ENCODE measurements around the gene CBX5.

CBX5 gene

GRCh38 chr12:54221402-54221984 is 58.4 kb downstream of the CBX5 start:
- no peak for DNase-seq

- no peak for DNase-seq
Observed at GRCh38 chr12:54220567-54220966, 59.4 kb downstream of the CBX5 start.

GRCh38 chr12:54220092-54220557 is 59.8 kb downstream of the CBX5 start:
- peak; percentile 28 to 54 for DNase-seq

GRCh38 chr12:54217774-54218241 is 62.1 kb downstream of the CBX5 start:
- no peak for DNase-seq

GRCh38 chr12:54216797-54217661 is 62.9 kb downstream of the CBX5 start:
- DNase-seq = peak; percentile 71 to 77

- no peak for DNase-seq
Observed at GRCh38 chr12:54215989-54216796, 63.7 kb downstream of the CBX5 start.

- DNase-seq = peak; percentile 85 to 87
Observed at GRCh38 chr12:54214553-54215406, 65.1 kb downstream of the CBX5 start.

- no peak for DNase-seq
Observed at GRCh38 chr12:54213079-54213478, 66.8 kb downstream of the CBX5 start.

GRCh38 chr12:54211920-54212319 is 68.0 kb downstream of the CBX5 start:
- no peak for DNase-seq

- no peak for DNase-seq
Observed at GRCh38 chr12:54210400-54210790, 69.5 kb downstream of the CBX5 start.

- no peak for DNase-seq
Observed at GRCh38 chr12:54208591-54208990, 71.3 kb downstream of the CBX5 start.

GRCh38 chr12:54207539-54208294 is 72.2 kb downstream of the CBX5 start:
- peak; percentile 35 to 41 for DNase-seq

- DNase-seq = no peak
Observed at GRCh38 chr12:54206791-54207190, 73.1 kb downstream of the CBX5 start.

- DNase-seq = no peak
Observed at GRCh38 chr12:54204316-54204715, 75.6 kb downstream of the CBX5 start.

- DNase-seq = peak; percentile 34 to 46
Observed at GRCh38 chr12:54201001-54201794, 78.7 kb downstream of the CBX5 start.

- no peak for DNase-seq
Observed at GRCh38 chr12:54200412-54200811, 79.5 kb downstream of the CBX5 start.

- DNase-seq = no peak
Observed at GRCh38 chr12:54199917-54200316, 80.0 kb downstream of the CBX5 start.

- DNase-seq = no peak
Observed at GRCh38 chr12:54199034-54199433, 80.9 kb downstream of the CBX5 start.

GRCh38 chr12:54197431-54197909 is 82.5 kb downstream of the CBX5 start:
- no peak for DNase-seq

- no peak for DNase-seq
Observed at GRCh38 chr12:54197010-54197409, 82.9 kb downstream of the CBX5 start.

- peak; percentile 74 to 75 for DNase-seq
Observed at GRCh38 chr12:54196396-54196795, 83.5 kb downstream of the CBX5 start.

Data from AML-193 (cell line).